ENCODE results near the gene EDN2.

EDN2 gene

DNA sequence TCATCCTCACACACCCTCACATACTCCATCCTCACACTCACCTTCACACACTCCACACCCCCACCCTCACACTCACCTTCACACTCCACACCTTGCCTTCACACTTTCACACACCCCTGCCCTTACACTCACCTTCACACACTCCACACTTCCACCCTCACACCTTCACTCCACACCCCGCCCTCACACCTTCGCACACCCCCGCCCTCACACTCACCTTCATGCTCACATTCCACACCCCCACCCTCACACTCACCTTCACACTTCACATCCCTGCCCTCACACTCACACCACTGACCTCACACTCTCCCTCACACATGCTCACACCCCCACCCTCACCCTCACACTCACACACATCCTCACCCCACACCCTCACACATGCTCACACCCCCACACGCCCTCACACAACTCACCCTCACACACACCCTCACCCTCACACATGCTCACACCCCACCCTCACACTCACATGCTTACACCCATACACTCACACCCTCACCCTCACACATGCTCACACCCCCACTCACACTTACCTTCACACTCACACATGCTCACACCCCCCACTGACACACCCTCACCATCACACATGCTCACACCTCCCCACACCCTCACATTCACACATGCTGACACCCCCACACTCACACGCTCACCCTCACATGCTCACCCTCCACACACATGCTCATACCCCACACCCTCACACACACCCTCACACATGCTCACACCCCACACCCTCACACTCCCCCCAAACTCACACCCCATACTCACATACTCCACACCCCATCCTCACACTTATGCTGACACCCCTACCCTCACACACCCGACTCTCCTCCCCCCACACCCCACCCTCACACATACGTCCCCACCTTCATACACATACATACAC, 44.5 kb upstream of the EDN2 start:
- Histone ChIP-seq H3K79me2 (ENCODE audit: insufficient read depth, low read length) (no peaks in the 10 kb centered on the region), H3K27me3 (ENCODE audit: low read length) (no peaks in the 10 kb centered on the region), H3K9ac (ENCODE audit: low read length) (no peak overlapping the region), H2AFZ (ENCODE audit: low read depth, low read length, severe bottlenecking) (no peak overlapping the region), H3K27ac (ENCODE audit: low read depth, low read length) (no peak overlapping the region), H3K36me3 (ENCODE audit: low read length) (no peaks in the 10 kb centered on the region), H4K20me1 (ENCODE audit: low read depth, low read length) (no peaks in the 10 kb centered on the region), H3K9me2 (replicated peaks; ENCODE audit: insufficient read depth, low read length) (no peaks in the 10 kb centered on the region), H3K9me3 (ENCODE audit: insufficient read depth, low read length) (no peaks in the 10 kb centered on the region), H3K4me3 (ENCODE audit: insufficient read depth, low read length, poor library complexity, severe bottlenecking) (no peak overlapping the region), H3F3A (ENCODE audit: insufficient read depth) (no peaks in the 10 kb centered on the region), H3K4me2 (ENCODE audit: low read depth, low read length, poor library complexity, severe bottlenecking) (no peak overlapping the region)
- TF ChIP-seq, protein P1, sequence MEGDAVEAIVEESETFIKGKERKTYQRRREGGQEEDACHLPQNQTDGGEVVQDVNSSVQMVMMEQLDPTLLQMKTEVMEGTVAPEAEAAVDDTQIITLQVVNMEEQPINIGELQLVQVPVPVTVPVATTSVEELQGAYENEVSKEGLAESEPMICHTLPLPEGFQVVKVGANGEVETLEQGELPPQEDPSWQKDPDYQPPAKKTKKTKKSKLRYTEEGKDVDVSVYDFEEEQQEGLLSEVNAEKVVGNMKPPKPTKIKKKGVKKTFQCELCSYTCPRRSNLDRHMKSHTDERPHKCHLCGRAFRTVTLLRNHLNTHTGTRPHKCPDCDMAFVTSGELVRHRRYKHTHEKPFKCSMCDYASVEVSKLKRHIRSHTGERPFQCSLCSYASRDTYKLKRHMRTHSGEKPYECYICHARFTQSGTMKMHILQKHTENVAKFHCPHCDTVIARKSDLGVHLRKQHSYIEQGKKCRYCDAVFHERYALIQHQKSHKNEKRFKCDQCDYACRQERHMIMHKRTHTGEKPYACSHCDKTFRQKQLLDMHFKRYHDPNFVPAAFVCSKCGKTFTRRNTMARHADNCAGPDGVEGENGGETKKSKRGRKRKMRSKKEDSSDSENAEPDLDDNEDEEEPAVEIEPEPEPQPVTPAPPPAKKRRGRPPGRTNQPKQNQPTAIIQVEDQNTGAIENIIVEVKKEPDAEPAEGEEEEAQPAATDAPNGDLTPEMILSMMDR (IDR thresholded peaks at IDR 0.05; ENCODE audit: insufficient read depth, low read length, poor library complexity, severe bottlenecking), result no peak
- TF ChIP-seq EZH2phosphoT487 (conservative IDR thresholded peaks at IDR 0.05; ENCODE audit: low read length), result no peak

DNA sequence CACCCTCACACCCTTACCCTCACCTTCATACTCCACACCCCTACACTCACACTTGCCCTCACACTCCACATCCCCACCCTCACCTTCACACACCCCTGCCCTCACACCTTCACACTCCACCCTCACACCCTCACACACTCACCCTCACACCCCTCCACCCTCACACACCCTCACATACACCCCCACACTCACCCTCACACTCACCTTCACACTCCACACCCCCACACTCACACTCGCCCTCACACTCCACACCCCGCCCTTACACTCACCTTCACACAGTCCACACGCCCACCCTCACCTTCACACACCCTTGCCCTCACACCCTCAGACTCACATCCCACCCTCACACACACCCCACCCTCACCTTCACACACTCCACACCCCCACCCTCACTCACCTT, 43.6 kb upstream of the EDN2 start:
- H3K9me3 ChIP-seq (ENCODE audit: insufficient read depth, low read length), result no peaks in the 10 kb centered on the region
- H3K4me2 ChIP-seq (ENCODE audit: low read depth, low read length, poor library complexity, severe bottlenecking), result no peak overlapping the region
- H3K9me2 ChIP-seq (replicated peaks; ENCODE audit: insufficient read depth, low read length), result no peaks in the 10 kb centered on the region
- no peaks in the 10 kb centered on the region for H4K20me1 ChIP-seq (ENCODE audit: low read depth, low read length)
- H3K4me3 ChIP-seq (ENCODE audit: insufficient read depth, low read length, poor library complexity, severe bottlenecking), result no peak overlapping the region
- H3K27ac ChIP-seq (ENCODE audit: low read depth, low read length), result no peak overlapping the region
- no peak overlapping the region for H2AFZ ChIP-seq (ENCODE audit: low read depth, low read length, severe bottlenecking)
- H3K36me3 ChIP-seq (ENCODE audit: low read length), result no peaks in the 10 kb centered on the region
- H3K79me2 ChIP-seq (ENCODE audit: insufficient read depth, low read length), result no peaks in the 10 kb centered on the region
- H3K9ac ChIP-seq (ENCODE audit: low read length), result no peak overlapping the region
- H3F3A ChIP-seq (ENCODE audit: insufficient read depth), result no peaks in the 10 kb centered on the region
- TF ChIP-seq EZH2phosphoT487 (conservative IDR thresholded peaks at IDR 0.05; ENCODE audit: low read length), result no peak
- TF ChIP-seq, protein P1 (IDR thresholded peaks at IDR 0.05; ENCODE audit: insufficient read depth, low read length, poor library complexity, severe bottlenecking), result no peak
- H3K27me3 ChIP-seq (ENCODE audit: low read length), result no peaks in the 10 kb centered on the region

DNA sequence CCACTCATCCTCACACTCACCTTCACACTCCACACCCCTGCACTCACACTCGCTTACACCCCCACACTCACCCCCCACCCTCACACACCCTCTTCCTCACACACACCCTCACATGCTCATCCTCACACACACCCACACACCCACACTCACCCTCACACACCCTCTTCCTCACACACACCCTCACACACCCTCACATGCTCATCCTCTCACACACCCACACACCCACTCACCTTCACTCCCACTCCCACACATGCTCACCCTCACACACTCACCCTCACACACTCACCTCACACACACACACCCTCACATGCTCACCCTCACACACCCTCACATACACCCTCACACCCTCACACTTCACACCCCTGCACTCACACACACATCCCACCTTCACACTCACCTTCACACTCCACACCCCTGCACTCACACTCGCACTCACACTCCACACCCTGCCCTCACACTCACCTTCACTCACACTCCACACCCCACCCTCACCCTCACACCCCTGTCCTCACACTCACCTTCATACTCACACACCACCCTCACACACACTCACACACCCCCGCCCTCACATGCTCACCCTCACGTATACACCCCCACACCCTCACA, 42.6 kb upstream of the EDN2 start:
- Histone ChIP-seq H3F3A (ENCODE audit: insufficient read depth) (no peaks in the 10 kb centered on the region), H3K4me2 (ENCODE audit: low read depth, low read length, poor library complexity, severe bottlenecking) (no peak overlapping the region), H4K20me1 (ENCODE audit: low read depth, low read length) (no peaks in the 10 kb centered on the region), H3K27ac (ENCODE audit: low read depth, low read length) (no peak overlapping the region), H3K9me2 (replicated peaks; ENCODE audit: insufficient read depth, low read length) (no peaks in the 10 kb centered on the region), H3K27me3 (ENCODE audit: low read length) (no peaks in the 10 kb centered on the region), H3K9me3 (ENCODE audit: insufficient read depth, low read length) (no peaks in the 10 kb centered on the region), H2AFZ (ENCODE audit: low read depth, low read length, severe bottlenecking) (no peak overlapping the region), H3K9ac (ENCODE audit: low read length) (no peak overlapping the region), H3K4me3 (ENCODE audit: insufficient read depth, low read length, poor library complexity, severe bottlenecking) (no peak overlapping the region), H3K36me3 (ENCODE audit: low read length) (no peaks in the 10 kb centered on the region), H3K79me2 (ENCODE audit: insufficient read depth, low read length) (no peaks in the 10 kb centered on the region)
- TF ChIP-seq, protein P1 (IDR thresholded peaks at IDR 0.05; ENCODE audit: insufficient read depth, low read length, poor library complexity, severe bottlenecking), result no peak
- no peak for TF ChIP-seq EZH2phosphoT487 (conservative IDR thresholded peaks at IDR 0.05; ENCODE audit: low read length)
